Activated CD4-positive, alpha-beta T cell treated with anti-CD3 and anti-CD28 coated beads for 48 hours (primary cell): ENCODE results near the gene BOK.
A peak's percentile ranks its signal among the peaks of the same experiment; 100 is the strongest.
"Not testable (repeated sequence)": the region's sequence is repeated elsewhere in the genome, so short reads cannot be mapped to it uniquely, and the experiment has no call there.

Source experiments
- DNase-seq: peaks from one replicate; pipeline ENCODE4 v3.0.0-alpha.2; 2020

The BOK gene

DNA sequence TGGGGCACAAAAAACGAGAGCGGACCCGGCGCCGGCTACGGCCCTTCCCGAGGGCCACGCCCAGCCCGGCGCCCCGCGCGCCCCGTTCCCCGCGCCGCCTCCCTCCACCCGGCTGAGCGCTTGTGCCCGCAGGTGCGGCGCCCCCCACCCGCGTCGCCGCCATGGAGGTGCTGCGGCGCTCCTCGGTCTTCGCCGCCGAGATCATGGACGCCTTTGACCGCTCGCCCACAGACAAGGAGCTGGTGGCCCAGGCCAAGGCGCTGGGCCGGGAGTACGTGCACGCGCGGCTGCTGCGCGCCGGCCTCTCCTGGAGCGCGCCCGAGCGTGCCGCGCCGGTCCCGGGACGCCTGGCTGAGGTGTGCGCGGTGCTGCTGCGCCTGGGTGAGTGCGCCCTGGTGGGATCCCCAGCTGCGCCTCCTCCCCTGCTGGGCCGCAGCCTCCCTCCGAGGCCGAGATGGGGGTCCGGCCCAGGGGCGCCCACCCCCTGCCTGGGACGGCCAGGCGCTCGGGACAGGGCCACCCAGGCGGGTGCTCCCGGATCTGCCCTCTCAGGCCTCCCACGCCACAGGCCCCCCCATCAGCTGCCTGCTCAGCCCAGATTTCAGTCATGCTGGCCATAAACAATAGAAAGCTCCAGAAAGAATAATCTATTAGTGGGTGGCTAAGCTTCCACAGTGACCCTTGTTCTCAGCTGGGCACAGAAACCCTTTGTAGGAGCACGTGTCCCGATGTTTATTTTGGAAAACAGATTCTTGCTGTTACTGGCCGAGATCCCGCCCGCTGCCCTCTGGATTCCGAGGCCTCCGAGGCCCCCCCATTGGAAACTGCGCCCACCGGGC is 997 bp downstream of the BOK start:
- peak; percentile 18 for DNase-seq

DNA sequence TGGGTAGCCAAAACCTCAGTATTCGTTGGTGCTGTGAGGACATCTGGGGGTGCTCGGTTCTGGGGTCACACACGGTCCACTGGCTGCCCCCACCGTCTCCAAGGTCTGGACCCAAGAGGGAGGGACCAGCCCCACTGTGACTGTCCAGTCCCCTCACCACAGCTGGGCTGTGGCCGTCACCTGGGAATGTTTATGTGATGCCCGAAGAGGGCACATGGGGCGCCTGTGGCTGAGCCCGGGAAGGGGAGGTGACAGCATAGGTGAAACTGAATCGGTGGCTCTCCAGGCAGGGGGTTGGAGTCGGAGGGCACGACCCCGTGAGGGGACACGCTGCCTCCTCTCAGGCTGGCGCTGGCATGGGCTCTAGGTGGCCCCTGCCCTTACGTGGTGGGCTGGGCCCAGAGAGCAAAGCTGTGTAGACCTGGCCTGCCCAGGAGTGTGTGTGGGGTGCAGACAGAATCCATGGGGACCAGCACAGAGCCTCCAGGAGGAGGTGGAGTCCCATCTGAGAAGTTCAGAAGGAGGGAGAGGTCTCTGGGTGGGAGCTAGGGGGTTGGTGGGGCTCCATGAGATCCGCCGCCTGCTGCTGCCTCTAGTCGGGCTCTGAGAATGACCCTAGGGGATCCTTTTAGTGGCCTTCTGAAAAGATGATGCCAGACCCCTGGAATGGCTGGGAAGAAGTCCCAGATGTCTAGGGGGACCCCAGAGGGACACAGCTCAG is 1.8 kb downstream of the BOK start:
- no peak for DNase-seq

DNA sequence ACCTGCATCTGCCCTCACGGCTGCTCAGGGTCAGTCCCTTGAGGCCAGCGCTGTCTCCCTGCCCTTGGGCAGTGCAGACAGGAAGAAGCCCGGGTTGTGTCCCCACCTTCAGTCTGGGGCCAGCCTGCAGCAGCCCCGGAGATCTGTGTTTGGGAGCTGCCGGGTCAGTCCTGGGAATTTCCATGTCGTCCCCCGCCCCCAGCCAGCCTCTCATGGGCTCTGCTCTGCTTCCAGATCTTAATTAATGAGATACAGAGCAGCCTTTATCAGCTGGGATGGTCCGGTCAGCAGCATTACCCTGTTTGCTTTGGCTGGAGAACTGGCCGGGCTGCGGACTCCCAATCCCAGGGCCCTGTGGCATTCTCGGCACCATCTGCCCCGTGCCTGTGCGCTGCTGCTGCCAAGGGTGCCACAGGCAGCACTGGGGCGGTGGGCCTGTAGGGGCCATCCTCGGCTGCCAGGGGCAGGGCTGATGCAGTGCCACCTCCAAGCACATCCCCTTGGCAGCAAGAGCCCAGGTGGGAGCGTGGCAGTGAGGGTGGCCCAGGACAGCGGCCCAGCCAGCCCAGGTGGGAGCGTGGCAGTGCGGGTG is 2.4 kb downstream of the BOK start:
- no peak for DNase-seq

DNA sequence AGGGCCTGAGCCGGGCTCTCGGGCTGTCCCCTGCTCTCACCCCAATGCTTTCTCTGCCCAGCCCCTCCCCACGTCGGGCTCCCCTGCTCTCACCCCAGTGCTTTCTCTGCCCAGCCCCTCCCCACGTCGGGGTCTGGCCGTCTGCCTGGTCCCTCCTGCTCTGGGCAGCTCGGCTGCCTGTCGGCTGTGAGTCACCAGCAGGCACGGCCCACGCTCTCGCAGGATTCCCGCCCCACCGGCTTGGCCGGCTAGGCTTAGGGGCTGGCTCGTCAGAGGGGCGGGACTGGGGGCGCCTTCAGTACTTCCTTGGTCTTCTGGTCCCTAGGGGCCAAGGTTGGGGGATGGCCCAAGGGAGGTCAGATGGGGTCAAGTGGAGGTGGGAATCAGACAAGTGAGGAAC is 3.3 kb downstream of the BOK start:
- DNase-seq: no peak

DNA sequence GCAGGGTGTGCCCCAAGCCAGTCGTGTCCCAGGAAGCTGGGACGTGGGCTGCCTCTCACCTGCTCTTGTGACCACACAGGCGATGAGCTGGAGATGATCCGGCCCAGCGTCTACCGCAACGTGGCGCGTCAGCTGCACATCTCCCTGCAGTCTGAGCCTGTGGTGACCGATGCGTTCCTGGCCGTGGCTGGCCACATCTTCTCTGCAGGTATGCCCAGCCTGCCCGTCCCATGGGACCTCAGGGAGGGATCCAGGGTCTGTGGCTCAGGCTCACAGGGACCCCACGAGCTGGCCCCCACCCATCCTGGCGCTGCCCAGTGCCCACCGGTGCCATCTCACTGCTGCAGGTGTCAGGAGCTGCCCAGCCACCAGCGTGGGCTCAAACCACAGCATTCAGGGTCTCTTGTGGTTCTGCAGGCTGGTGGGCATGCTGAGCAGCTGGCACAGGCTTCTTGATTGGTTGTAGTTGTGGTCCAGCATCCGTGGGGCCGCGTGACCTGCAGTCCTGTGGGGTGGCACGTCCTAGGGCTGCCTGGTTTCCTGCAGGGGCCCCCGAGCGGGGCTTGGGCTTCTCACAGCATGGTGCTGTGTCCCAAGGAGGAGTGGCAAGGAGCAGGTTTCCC is 3.8 kb downstream of the BOK start:
- DNase-seq: no peak

DNA sequence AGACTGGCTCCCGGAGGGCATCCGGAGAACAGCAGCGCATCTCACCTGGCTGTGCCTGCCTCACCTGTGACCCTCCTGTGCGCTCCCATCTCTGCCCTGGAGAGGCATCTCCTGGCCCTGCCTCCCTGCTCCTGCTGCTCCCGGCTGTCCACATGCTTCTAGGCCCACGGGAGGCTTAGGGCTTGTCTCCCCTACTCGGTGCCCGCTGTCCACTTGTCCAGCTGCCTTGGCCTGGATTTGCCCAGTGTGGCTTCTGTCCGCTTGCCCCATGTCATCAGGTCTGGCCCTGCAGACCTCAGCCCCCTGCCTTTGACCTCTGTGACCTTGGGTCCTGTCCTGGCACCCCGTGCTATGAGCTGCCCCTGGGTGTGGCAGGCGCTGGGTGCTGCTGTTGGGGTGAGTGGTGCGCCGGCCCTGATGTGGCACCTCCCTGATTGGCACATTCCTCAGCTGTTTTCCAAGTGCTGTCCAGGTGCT is 4.5 kb downstream of the BOK start:
- no peak for DNase-seq

DNA sequence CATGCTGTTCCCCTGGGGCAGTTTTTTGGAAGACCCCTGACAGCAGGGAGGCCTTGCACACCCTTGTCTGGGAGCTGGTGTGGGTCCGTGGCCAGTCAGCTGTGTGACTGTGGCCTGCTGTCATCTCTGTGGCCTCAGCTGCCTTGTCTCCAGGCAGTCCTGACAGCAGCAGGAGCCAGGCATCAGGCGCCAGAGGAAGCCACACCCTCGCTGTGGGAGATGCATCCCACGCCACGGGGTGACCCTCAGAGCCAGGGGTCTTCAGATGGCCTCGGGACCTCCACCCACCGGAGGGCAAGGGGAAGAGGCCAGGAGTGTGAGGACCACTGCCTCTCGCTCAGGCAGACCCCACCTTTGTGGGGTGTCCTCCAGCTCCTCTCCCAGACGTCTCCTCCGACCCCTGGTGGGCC is 5.0 kb downstream of the BOK start:
- no peak for DNase-seq

DNA sequence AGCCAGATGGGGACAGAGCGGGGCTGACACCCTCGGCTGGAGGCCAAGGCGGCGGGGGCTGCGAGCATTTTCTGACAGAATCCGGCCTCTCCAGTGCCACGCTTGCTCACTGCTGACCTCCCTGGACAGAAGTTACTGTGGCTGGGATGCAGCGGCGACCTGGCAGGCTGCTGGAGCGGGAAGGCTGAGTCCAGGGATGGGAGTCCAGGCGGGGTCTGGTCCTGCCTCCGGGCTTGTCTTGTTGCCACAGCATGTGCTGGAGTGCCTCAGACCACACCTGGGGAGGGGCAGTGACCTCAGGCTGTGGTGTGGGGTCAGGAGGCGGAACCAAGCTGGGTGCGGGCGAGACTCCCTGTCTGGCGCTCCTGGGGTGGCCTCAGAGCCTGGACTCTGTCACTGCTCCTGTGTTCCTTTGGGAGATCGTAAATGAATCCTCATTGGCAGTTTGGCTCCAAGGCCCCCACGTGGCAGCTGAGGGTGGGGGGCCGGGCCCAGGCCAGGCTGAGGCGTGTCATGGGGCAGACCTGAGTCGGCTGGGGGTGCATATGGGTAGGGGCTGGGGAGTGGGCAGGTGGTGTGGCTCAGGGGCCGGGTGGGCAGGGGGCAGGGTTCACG is 5.5 kb downstream of the BOK start:
- no peak for DNase-seq

DNA sequence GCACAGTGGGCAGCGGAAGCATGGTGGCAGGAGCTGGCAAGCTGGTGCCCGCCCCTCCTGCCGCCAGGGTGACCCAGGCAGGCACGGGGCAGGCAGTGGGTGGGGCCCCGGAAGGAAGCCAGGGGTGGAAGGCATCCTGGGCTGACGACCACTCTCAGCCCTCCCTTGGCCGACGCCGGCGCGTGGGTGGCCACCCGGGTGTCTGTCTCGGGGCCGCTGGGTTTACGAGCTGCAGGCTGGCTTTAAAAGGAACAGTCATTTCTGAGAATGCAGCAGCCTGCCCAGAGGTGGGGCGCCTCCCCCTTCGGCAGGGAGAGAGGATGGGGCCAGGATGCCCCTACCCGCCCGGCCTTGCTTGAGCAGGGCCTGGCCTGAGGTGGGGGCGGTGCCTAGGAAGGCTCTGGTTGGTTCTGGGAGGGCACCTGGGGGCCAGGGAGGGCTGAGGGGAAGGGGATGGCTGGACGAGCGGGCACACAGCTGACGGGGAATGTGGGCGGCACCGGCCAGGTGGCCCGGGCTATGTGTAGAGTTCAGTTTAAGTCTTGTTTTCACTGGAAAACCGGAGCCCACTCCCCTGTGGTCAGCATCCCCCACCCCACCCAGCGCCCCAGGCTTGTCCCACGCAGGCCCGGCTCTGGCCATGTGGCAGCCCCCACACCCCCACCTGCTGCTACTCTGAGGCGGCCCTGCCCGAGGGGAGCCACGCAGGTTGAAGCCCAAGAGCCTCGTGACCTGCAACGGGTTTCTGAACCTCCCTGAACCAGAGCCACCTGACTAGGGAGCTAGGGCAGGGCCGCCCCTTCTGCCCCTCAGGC is 6.3 kb downstream of the BOK start:
- DNase-seq: no peak

DNA sequence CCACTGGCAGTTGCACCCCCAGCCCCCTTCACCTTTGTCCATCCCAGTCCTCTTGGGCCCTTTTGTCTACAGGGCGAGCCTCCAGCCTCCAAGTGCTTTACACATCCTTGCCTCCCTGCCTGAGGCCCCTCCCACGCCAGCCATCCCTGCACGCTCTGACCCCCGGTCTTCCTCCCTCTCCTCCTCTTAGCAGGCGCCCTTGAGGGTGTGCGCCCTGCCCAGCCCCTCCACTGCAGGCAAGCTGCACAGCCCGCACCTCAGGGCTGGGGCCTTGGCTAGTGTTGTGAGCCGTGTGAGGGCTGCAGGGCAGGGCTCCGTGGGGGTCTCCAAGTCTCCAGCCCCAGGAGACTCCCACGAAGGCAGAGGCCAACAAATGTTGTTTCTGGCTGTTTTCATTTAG is 6.9 kb downstream of the BOK start:
- no peak for DNase-seq

DNA sequence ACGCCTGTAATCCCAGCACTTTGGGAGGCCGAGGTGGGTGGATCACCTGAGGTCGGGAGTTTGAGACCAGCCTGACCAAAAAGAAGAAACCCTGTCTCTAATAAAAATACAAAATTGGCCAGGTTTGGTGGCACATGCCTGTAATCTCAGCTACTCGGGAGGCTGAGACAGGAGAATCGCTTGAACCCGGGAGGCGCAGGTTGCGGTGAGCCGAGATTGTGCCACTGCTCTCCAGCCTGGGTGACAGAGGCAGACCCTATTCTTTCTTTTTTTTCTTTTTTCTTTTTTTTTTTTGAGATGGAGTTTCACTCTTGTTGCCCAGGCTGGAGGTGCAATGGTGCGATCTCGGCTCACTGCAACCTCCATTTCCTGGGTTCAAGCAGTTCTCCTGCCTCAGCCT is 7.5 kb downstream of the BOK start:
- DNase-seq: not testable (repeated sequence)

DNA sequence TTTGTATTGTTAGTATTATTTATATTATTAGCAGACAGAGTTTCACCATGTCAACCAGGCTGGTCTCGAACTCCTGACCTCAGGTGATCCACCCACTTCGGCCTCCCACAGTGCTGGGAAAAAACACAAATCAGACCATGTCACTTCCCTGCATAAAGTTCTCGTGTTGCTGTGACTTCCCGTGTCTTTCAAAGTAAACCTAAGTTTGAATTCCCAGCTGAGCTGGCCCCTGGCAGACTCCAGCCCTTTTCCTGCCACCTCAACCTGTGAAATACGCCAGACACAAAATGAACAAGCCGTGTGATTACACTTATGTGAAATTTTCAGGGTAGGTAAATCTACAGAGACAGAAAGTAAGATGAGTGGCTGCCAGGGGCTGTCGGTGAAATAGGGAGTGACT is 7.9 kb downstream of the BOK start:
- no peak for DNase-seq

DNA sequence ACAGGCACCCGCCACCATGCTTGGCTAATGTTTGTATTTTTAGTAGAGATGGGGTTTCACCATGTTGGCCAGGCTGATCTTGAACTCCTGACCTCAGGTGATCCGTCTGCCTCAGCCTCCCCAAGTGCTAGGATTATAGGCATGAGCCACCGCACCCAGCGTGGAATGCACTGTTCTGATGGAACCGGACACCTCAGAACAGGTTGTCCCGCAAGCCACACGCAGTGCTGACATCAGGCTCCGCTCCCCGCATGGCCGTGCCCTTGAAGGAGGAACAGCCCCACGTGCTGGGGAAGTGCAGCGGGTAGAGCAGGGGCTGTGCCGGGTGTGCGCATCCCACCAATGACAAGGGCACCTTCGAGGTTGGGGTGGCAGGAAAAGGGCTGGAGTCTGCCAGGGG is 8.7 kb downstream of the BOK start:
- not testable (repeated sequence) for DNase-seq

DNA sequence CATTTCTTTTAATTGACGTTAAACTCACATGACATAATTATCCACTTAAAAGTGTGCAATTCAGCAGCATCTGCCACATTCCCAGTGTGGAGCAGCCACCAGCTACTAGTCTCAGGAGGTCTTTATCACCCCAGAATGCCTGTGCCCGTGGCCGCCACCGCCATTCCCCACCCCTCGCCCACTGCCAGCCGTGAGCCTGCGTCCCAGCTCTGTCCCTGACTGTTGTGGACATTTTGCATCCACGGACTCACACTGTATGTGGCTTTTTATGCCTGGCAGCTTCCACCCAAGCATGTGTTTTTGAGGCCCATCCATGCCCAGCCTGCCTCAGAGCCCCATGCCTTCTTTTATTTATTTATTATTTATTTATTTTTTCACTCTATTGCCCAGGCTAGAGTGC is 9.2 kb downstream of the BOK start:
- DNase-seq: no peak

DNA sequence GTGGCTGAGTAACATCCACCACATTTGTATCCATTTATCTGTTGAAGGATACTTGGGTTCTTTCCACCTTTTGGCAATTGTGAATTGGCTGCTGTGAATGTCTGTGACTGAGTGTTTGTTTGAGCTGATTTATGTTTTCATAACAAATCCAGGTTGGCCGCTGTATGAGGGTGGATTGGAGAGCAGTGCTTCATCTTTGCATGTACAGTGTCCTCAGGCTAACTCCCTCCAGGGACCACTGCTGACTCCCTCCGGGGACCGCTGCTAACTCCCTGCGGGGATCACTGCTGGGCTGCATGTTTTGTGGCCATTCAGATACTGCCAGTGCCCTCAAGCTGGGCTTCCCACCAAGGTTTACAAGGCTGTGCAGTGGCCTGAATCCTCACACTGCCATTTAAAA is 10.2 kb downstream of the BOK start:
- no peak for DNase-seq

DNA sequence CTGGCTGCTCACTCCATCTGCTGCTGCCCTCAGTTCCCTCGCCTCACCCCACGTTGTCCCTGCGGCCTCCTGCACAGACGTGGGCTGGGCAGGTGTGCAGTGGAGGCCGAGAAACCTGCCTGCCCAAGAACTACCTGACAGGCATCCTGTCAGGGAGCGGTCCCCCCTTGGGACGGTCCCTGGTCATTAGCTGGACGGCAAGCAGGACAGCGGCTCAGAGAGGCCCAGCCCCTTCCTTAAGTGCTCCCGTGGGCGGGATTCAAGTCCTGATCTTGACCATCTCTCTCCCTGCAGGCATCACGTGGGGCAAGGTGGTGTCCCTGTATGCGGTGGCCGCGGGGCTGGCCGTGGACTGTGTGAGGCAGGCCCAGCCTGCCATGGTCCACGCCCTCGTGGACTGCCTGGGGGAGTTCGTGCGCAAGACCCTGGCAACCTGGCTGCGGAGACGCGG is 11.3 kb downstream of the BOK start:
- DNase-seq: no peak

DNA sequence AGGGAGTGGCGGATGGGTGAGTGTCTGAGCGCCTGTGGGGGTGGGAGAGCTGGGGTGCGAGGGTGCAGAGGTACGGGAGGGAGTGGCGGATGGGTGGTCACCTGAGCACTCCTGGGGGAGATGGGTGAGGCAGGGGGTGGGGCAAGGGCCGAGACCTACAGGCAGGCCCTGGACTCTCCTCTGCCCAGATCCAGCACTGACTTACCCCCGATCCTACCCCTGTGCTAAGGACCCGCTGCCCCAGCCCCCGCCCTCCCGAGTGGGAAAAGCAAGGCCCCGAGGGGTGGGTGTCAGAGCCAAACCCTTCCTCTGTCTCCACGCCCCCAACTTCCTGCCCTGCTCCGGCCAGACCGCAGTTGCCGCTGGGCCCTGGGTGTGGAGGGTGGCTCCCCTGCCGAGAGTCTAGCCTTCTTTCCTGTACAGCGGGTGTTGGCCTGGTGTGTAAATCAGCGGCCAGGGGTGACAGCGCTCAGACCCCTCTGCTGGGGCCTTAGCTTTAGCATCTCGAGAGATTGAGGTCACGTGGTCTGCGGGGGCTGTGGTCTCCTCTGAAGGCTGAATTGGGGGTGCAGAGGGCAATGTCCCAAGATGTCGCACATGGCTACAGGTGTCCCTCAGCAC is 12.5 kb downstream of the BOK start:
- no peak for DNase-seq

DNA sequence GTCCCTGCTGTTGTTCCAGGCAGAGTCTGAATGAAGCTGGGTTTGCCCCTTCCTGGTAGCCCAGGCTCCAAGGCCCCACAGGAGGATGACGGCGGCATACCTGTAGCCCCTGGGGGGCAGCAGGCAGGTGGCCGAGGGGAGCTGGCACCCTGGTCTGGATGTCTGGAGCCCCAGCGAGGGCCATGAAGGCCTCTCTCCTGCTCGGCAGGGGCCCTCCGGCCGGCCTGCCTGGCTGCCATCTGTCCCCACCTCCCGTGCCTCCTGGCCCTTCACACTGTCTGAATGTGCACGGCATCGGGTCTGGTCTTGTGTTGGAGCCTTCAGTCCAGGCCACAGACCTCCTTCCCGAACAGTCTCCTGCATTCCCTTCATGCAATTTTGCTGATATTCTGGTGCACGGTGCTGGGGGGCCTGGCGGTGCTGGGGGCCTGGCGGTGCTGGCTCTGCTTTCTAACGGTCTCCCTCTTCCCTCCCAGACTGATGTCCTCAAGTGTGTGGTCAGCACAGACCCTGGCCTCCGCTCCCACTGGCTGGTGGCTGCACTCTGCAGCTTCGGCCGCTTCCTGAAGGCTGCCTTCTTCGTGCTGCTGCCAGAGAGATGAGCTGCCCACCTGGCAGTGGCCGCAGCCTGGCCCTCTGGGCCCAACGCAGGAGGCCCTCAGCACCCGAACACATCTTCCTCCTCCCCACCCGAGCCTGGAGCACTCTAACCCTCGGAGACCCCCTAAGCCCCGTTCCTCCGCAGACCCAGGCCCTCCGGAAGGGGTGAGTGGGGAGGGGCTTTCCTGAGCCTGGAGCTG is 13.5 kb downstream of the BOK start:
- DNase-seq: no peak

DNA sequence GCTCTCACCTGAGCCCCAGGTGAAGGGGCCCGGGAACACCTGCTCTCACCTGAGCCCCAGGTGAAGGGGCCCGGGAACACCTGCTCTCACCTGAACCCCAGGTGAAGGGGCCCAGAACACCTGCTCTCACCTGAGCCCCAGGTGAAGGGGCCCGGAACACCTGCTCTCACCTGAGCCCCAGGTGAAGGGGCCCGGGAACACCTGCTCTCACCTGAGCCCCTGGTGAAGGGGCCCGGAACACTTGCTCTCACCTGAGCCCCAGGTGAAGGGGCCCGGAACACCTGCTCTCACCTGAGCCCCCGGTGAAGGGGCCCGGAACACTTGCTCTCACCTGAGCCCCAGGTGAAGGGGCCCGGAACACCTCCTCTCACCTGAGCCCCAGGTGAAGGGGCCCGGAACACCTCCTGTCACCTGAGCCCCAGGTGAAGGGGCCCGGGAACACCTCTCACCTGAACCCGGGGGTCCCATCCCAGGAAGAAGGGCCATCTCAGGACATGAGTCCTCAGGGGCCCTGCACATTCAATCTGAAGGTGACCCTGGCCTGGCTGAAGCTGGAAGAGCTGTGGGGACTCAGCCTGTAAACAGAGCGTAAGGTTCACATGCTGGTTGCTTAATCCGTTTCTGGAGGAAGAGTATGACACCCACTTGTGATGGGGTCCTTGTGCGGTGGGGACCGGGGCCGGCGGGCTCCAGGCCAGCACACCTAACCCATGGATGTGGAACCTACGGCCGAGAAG is 14.5 kb downstream of the BOK start:
- DNase-seq: not testable (repeated sequence)

DNA sequence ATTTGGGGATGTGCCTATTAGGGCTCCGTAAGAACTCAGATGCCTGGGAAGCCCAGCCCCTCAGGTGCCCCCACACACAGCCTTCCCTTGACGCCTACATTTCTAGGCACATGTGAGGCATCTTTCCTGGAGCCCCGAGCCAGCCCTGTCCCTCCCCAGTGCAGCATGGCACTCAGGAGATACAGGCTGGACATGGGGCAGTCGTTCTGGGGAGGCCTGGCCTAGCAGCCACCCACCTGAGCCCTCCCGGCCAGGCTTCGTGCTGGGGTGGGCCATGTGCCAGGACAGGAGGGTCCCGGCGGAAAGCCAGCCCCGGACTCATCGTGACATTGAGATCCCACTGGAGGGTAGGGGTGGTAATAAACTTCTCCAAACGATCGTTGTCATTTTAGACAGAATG is 15.2 kb downstream of the BOK start:
- no peak for DNase-seq
